Measurements from ENCODE around the gene ZMYND19.

GRCh38 chr9:137564134-137564533 is 26.2 kb downstream of the ZMYND19 start:
- TF ChIP-seq, protein P1, sequence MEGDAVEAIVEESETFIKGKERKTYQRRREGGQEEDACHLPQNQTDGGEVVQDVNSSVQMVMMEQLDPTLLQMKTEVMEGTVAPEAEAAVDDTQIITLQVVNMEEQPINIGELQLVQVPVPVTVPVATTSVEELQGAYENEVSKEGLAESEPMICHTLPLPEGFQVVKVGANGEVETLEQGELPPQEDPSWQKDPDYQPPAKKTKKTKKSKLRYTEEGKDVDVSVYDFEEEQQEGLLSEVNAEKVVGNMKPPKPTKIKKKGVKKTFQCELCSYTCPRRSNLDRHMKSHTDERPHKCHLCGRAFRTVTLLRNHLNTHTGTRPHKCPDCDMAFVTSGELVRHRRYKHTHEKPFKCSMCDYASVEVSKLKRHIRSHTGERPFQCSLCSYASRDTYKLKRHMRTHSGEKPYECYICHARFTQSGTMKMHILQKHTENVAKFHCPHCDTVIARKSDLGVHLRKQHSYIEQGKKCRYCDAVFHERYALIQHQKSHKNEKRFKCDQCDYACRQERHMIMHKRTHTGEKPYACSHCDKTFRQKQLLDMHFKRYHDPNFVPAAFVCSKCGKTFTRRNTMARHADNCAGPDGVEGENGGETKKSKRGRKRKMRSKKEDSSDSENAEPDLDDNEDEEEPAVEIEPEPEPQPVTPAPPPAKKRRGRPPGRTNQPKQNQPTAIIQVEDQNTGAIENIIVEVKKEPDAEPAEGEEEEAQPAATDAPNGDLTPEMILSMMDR (conservative IDR thresholded peaks at IDR 0.05; ENCODE audit: low read length), result no peak
- no peak for TF ChIP-seq EZH2phosphoT487 (IDR thresholded peaks at IDR 0.05; ENCODE audit: borderline replicate concordance)

All from Loucy (cell line).